Lung (tissue), 12 donors: Measurements from ENCODE around the gene FAM120B. TPM values are rescaled to one million over a fixed set of nuclear protein-coding genes. Genes with fewer than 3 reads are reported as not detected.

Source experiments
- ATAC-seq: fragments of 200-7000 bp; cut with Tn5 transposase; one replicate; pipeline ENCODE4 v1.9.1; 2020; ENCODE audit warnings: moderate number of reproducible peaks; ENCODE audit not compliant: insufficient read depth, low FRiP score
- DNase-seq, 3 donors: peaks; one replicate each; pipeline ENCODE4 v3.0.0-alpha.2; 2013 to 2017
- H3K27ac ChIP-seq, 2 donors: one replicate each; pipeline ENCODE4 v1.5.1; 2013; ENCODE audit warnings: mild to moderate bottlenecking in 2 of 2, moderate library complexity in 2 of 2, control low read depth in 1 of 2, inconsistent platforms in 1 of 2, low read depth in 1 of 2, low read length in 1 of 2
- H3K27me3 ChIP-seq, 3 donors: one replicate each; pipeline ENCODE4 v1.5.1; 2013; ENCODE audit warnings: low read length in 2 of 3; ENCODE audit not compliant: control insufficient read depth in 3 of 3, insufficient read depth in 3 of 3
- H3K36me3 ChIP-seq, 4 donors: one replicate each; pipeline ENCODE4 v1.5.1; 2013; ENCODE audit warnings: low read length in 4 of 4, mild to moderate bottlenecking in 1 of 4, moderate library complexity in 1 of 4; ENCODE audit not compliant: control insufficient read depth in 4 of 4, insufficient read depth in 4 of 4
- H3K4me1 ChIP-seq, 5 donors: one replicate each; pipeline ENCODE4 v1.5.1; 2013; ENCODE audit warnings: low read length in 5 of 5, mild to moderate bottlenecking in 2 of 5, moderate library complexity in 1 of 5; ENCODE audit not compliant: control insufficient read depth in 5 of 5, insufficient read depth in 5 of 5
- H3K4me3 ChIP-seq: one replicate; pipeline ENCODE4 v1.5.1; 2013; ENCODE audit warnings: mild to moderate bottlenecking, control low read depth, moderate library complexity
- H3K9ac ChIP-seq, 2 donors: one replicate each; pipeline ENCODE4 v1.5.1; 2013; ENCODE audit warnings: low read length in 2 of 2, control low read depth in 1 of 2; ENCODE audit not compliant: insufficient read depth in 1 of 2
- H3K9me3 ChIP-seq, 4 donors: one replicate each; pipeline ENCODE4 v1.5.1; 2013; ENCODE audit warnings: low read length in 3 of 4, mild to moderate bottlenecking in 1 of 4, moderate library complexity in 1 of 4; ENCODE audit not compliant: control insufficient read depth in 4 of 4, insufficient read depth in 3 of 4
- WGBS, 2 donors: extraction: QIAGEN DNeasy Blood & Tissue Kit; methylation state at CpG; one replicate each; pipeline ENCODE4 v1.1.7; 2013; 5-methylcytosine and 5-hydroxymethylcytosine counted together
- polyA plus RNA-seq, 2 donors: library from polyadenylated mRNA; stranded (reverse); fragments of 200-250 nt; gene quantifications; one replicate each; pipeline ENCODE4 v1.2.1, GENCODE V29; 2013
- total RNA-seq, 2 donors: library from RNA; depleted of rRNA in 1 of 2; stranded (reverse); fragments of >200 nt in 1 of 2; gene quantifications; one replicate each; pipeline ENCODE4 v1.2.1, GENCODE V29; 2014 to 2021
- TF ChIP-seq, protein P1 (sequence below): IDR thresholded peaks from 2 replicates; pipeline ENCODE4 v1.5.1; 2012; ENCODE audit warnings: mild to moderate bottlenecking; ENCODE audit errors: control extremely low read depth, extremely low read depth
- donor health status: control.
- donor health status: control.
- donor health status: Bipolar disorder and iron deficiency.
- donor health status: healthy.
- donor health status: DM: yes; HTN: yes; CAD: no.

FAM120B gene
- total and polyA plus RNA-seq, 4 donors = 8.5 to 35.6 (median 20.7) TPM

DNA sequence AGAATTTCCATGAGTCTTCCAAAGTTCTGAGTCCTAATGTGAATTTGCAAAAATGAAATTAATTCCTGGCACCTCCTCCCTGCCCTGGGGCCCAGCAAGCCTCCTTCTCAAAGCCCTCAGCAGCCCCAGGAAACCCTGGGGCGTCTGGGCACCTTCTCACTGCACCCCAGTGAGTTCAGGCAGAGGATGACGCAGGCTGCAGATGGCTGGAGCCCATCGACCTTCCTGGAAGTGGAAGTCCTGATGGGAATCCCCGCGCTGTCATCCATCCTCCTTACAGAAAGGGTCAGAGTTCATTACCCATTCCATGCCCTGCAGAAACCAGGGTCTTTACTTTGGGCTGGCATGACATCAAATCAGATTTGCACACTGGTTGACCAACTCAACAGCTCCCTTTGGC is 47.3 kb upstream of the FAM120B start:
- no peak for DNase-seq
- Histone ChIP-seq H3K27me3 (peaks cover 0 to 9% (median 2%) of the 10 kb centered on the region in 3 donors), H3K36me3 (no peaks in the 10 kb centered on the region), H3K4me3 (no peak overlapping the region), H3K9ac (no peak overlapping the region), H3K9me3 (no peaks in the 10 kb centered on the region), H3K4me1 (peaks cover 0 to 10% (median 0%) of the 10 kb centered on the region in 5 donors), H3K27ac (no peak overlapping the region)
- 82 to 86% methylated on average over 5 of the region's 5 CpGs for WGBS, 2 donors
- no peak for ATAC-seq
- TF ChIP-seq, protein P1, sequence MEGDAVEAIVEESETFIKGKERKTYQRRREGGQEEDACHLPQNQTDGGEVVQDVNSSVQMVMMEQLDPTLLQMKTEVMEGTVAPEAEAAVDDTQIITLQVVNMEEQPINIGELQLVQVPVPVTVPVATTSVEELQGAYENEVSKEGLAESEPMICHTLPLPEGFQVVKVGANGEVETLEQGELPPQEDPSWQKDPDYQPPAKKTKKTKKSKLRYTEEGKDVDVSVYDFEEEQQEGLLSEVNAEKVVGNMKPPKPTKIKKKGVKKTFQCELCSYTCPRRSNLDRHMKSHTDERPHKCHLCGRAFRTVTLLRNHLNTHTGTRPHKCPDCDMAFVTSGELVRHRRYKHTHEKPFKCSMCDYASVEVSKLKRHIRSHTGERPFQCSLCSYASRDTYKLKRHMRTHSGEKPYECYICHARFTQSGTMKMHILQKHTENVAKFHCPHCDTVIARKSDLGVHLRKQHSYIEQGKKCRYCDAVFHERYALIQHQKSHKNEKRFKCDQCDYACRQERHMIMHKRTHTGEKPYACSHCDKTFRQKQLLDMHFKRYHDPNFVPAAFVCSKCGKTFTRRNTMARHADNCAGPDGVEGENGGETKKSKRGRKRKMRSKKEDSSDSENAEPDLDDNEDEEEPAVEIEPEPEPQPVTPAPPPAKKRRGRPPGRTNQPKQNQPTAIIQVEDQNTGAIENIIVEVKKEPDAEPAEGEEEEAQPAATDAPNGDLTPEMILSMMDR = no peak

DNA sequence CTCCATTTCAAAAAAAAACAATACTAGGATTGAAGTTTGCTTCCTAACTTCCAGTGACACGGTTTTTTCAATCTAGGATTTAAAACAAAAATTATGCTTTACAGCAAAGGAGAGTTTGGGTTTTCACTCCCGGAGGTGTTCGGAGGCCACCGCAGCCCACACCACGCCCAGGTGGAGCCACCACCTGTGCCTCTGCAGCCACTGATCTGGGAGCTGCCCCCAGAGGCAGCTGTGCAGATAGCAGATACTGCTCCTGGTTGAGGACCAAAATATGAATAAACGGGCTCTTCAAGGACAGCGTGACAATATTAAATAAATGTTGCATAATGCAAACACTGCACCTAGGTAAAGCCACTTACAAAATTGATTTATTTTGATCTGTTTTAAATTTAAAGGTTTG is 45.9 kb upstream of the FAM120B start:
- no peaks in the 10 kb centered on the region for H3K9me3 ChIP-seq
- H3K27me3 ChIP-seq = peaks cover 0 to 14% (median 0%) of the 10 kb centered on the region in 3 donors
- H3K4me1 ChIP-seq = peaks cover 0 to 21% (median 5%) of the 10 kb centered on the region in 5 donors
- ATAC-seq = no peak
- no peak overlapping the region for H3K4me3 ChIP-seq
- TF ChIP-seq, protein P1 = no peak
- H3K36me3 ChIP-seq = no peaks in the 10 kb centered on the region
- 85 to 89% methylated on average over 7 of the region's 7 CpGs for WGBS, 2 donors
- H3K27ac ChIP-seq = no peak overlapping the region
- no peak for DNase-seq
- H3K9ac ChIP-seq = no peak overlapping the region

DNA sequence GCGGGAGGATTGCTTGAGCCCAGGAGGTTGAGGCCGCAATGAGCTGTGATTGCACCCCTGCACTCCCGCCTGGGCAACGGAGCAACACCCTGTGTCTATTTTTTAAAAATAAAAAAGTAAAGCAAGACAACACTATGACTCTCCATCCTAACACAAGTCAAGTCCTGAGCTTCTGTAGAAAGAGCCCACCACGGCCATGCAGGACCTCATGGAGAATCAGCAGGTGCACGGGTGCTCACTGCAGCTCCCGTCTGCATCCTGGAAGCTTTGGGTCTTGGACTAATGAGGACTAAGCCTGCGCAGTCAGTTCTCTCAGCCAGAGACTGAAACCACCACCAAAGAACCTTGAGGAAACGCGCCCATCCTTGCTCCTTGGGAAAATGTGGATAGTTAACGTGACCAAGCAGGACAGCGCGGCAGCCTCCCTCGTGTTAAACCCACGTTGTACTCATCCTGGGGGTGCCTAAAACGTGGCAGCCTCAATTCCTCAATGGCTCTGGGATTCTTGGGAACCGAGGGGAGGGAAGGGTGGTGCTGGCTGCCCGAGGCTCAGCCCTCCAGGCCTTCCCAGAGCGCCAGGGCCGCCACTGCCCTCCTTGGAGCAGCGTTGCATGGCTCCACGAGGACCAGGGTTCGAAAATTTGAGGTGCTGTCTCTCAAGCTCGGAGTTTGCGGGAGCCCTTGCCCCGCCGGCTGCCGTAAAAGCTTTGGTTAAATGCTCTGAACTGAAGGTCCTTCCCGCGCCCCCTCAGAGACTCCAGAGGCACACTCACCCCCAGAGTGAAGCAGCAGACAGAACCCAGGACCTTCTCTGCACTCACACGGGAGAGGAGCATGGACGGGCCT is 44.7 kb upstream of the FAM120B start:
- 89 to 91% methylated on average over 32 of the region's 32 CpGs for WGBS, 2 donors
- DNase-seq = no peak
- H3K9ac ChIP-seq = no peak overlapping the region
- ATAC-seq = no peak
- peaks cover 0 to 31% (median 8%) of the 10 kb centered on the region in 5 donors for H3K4me1 ChIP-seq
- H3K4me3 ChIP-seq = no peak overlapping the region
- H3K36me3 ChIP-seq = no peaks in the 10 kb centered on the region
- no peak overlapping the region for H3K27ac ChIP-seq
- H3K27me3 ChIP-seq = peaks cover 0 to 16% (median 0%) of the 10 kb centered on the region in 3 donors
- H3K9me3 ChIP-seq = no peaks in the 10 kb centered on the region
- TF ChIP-seq, protein P1 = no peak
